ENCODE measurements around the gene ZCCHC10.
A peak's percentile ranks its signal among the peaks of the same experiment; 100 is the strongest.
"Not testable (repeated sequence)": the region's sequence is repeated elsewhere in the genome, so short reads cannot be mapped to it uniquely, and the experiment has no call there.

The ZCCHC10 gene

GRCh38 chr5:132979367-132979940 lies 46.9 kb downstream of the ZCCHC10 start:
- peak; percentile 19 for DNase-seq (ENCODE audit: low read depth, low spot score)

GRCh38 chr5:132976852-132977251 lies 49.5 kb downstream of the ZCCHC10 start:
- no peak for DNase-seq (ENCODE audit: low read depth, low spot score)

- not testable (repeated sequence) for DNase-seq (ENCODE audit: low read depth, low spot score)
Measured at GRCh38 chr5:132972436-132972828, 53.9 kb downstream of the ZCCHC10 start.

DNA sequence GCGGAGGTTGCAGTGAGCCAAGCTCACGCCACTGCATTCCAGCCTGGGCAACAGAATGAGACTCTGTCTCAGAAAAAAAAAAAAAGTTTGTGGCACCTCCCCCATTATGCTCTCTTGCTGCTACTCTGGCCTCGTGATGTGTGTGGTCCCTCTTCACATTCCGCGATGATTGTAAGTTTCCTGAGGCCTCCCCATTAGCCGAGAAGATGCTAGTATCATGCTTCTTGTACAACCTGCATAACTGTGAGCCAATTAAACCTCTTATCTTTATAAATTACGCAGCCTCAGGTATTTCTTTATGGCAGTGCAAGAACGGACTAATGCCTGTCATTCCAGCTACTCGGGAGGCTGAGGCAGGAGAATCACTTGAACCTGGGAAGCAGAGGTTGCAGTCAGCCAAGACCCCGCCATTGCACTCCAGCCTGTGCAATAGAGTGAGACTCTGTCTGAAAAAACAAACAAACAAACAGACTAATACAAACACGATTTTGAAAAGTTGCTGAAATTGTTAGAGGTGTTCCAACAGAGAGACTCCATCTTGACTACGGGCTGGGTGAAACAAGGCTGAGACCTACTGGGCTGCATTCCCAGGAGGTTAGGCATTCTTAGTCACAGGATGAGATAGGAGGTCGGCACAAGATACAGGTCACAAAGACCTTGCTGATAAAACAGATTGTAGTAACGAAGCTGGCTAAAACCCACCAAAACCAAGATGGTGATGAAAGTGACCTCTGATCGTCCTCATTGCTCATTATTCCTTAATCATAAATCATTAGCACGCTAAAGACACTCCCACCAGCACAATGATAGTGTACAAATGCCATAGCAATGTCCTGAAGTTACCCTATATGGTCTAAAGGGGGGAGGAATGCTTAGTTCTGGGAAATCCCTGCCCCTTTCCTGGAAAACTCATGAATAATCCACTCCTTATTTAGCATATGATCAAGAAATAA lies 54.6 kb downstream of the ZCCHC10 start:
- peak; percentile 52 for DNase-seq (ENCODE audit: low read depth, low spot score)

DNA sequence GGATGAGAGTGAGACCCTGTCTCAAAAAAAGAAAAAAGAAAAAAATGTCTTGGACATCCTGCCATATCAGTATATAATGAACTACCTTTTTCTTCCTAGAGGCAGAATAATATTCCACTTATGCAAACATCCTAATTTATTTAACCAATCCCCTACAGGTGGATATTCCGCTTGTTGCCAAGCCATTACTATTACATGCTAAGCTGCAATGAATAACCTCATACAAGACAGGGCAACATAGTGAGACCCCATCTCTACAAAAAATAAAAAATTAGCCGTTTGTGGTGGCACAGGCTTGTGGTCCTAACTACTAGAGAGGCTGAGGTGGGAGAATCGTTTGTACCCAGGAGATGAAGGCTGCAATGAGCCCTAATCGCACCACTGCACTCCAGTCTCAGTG lies 61.2 kb downstream of the ZCCHC10 start:
- DNase-seq (ENCODE audit: low read depth, low spot score) = no peak

DNA sequence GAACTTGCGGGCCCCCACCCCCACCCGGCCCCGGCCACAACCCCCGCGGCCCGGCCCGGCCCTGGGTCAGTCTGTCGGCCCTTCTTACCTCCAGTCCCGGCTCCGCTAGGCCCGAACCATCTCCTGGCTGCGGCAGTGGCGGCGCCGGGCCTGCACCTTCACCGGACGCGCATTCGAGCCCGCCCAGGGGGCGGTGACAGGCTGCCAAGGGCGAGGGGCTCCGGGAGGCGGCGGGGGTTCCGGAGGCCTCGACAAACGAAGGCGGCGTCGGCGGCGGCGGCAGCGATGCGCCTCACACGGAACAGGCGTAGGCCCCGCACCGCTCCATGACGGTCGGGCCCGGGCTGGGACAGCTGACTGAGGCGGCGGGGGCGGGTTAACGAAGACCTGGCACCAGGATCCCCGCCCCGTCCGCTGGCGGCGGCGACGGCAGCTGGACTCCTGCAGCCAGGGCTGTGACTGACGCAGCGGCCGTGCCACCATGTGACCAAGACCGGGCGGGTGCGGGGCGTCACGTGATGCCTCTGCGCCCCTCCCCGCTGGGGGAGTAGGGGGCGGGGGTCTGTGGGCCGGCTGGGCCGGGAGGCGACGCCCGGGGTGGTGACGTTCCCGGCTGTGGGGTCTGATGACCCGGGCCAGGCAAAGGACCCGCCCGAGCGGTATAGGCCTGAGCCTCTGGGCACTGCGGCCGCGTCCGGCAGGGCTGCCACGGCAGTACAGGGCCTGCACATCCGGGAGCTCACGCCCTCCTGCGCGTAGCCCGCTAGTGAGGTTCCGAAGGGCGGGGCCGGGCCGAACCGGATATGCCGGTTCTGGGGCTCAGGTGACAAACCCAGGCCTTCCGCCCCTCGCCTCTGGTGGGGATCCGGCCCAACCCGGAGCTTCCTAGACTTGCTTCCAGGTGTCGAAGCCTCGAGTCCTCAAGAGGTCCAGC lies 62.9 kb downstream of the ZCCHC10 start, which contains the start of gene AFF4:
Gene AFF4 (minus strand): TSS at position 464 of the 934 bp plus-strand sequence. CDS start 26,445 bp downstream, outside the sequence.
- peak; percentile 99 for DNase-seq (ENCODE audit: low read depth, low spot score)

- DNase-seq (ENCODE audit: low read depth, low spot score) = peak; percentile 80
Measured at GRCh38 chr5:132962429-132963021, 63.8 kb downstream of the ZCCHC10 start.

- DNase-seq (ENCODE audit: low read depth, low spot score) = peak; percentile 69
Measured at GRCh38 chr5:132961887-132962286, 64.5 kb downstream of the ZCCHC10 start.

DNA sequence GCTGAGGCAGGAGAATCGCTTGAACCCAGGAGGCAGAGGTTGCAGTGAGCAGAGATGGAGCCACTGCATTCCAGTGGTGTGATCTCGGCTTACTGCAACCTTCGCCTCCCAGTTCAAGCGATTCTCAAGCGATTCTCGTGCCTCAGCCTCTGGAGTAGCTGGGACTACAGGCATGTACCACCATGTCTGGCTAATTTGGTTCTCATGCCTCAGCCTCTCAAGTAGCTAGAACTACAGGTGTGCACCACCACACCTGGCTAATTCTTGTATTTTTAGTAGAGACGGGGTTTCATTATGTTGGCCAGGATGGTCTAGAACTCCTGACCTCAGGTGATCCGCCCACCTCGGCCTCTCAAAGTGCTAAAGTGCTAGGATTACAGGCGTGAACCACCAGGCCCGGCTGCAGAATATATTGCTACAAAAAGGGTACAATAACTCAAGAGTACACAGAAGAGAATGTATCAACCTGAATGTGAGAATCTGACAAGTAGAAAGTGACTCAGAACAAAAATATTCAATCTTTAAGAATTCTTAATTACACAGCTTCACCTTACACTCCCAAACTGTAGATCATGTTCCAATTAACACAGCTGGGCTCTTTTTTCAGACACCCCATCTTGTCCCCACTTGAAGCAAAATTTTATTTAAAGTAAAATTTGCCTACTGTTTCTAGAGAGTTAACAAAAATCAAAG lies 65.1 kb downstream of the ZCCHC10 start:
- DNase-seq (ENCODE audit: low read depth, low spot score) = peak; percentile 41

DNA sequence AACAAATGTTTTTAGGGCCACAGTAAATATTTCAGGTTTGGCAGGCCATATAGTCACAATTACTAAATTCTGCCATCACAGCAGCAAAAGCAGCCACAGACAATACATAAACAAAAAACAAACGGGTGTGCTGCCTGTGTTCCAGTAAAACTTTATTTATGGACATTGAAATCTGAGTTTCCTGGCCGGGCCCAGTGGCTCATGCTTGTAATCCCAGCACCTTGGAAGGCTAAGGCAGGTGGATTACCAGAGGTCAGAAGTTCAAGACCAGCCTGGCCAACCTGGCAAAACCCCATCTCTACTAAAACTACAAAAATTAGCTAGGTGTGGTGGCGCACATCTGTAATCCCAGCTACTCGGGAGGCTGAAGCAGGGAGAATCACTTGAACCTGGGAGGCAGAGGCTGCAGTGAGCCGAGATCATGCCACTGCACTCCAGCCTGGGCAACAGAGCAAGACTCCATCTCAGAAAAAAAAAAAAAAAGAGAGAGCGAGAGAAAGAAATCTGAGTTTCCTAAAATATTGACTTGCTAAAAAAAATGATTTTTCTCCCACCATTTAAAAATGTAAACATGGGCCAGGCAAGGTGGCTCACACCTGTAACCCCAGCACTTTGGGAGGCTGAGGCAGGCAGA lies 70.1 kb downstream of the ZCCHC10 start:
- DNase-seq (ENCODE audit: low read depth, low spot score) = not testable (repeated sequence)

GRCh38 chr5:132953710-132954109 lies 72.6 kb downstream of the ZCCHC10 start:
- DNase-seq (ENCODE audit: low read depth, low spot score) = peak; percentile 25

GRCh38 chr5:132952829-132953228 lies 73.5 kb downstream of the ZCCHC10 start:
- DNase-seq (ENCODE audit: low read depth, low spot score) = no peak

GRCh38 chr5:132951897-132952296 lies 74.5 kb downstream of the ZCCHC10 start:
- no peak for DNase-seq (ENCODE audit: low read depth, low spot score)

DNA sequence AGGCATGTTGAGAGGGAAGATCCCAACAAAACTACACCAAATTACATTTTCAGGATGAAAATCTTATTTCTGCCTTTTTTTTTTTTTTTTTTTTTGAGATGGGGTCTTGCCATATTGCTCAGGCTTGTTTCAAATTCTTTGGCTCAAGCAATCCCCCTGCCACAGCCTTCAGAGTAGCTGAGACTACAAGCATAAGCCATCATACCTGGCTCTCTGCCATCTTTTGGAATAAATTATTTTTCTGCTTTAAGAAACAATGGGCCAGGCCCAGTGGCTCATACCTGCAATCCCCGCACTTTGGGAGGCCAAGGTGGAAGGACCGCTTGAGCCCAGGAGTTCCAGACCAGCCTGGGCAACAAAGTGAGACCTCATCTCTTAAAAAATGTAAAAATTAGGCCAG lies 77.2 kb downstream of the ZCCHC10 start:
- peak; percentile 20 for DNase-seq (ENCODE audit: low read depth, low spot score)

GRCh38 chr5:132947671-132948070 lies 78.7 kb downstream of the ZCCHC10 start:
- no peak for DNase-seq (ENCODE audit: low read depth, low spot score)
